Stomach (tissue), 4 donors: ENCODE measurements around the gene ACACA.

ENCODE experiments used
- CTCF ChIP-seq, 7 experiments: fragments of 450-650 bp in 4 of 7; fragments of 200-600 bp in 3 of 7; sonication (generic) in 3 of 7; IDR thresholded peaks; one replicate each; pipeline ENCODE4 v1.5.1; 2016 to 2019; ENCODE audit warnings: antibody characterized with exemption in 7 of 7, control low read depth in 2 of 7, mild to moderate bottlenecking in 1 of 7
- EP300 ChIP-seq: sonication (generic); formaldehyde crosslinking; IDR thresholded peaks from one replicate; pipeline ENCODE4 v1.6.1; 2017; ENCODE audit warnings: antibody characterized with exemption

- TF ChIP-seq CTCF (IDR thresholded peaks at IDR 0.05) (no peak), EP300 (no peak)
Observed at GRCh38 chr17:37179893-37180292, 226.7 kb downstream of the ACACA start.
